Activated naive CD8-positive, alpha-beta T cell (primary cell): ENCODE results near the gene STK11.
A peak's percentile ranks its signal among the peaks of the same experiment; 100 is the strongest.
"Not testable (repeated sequence)": the region's sequence is repeated elsewhere in the genome, so short reads cannot be mapped to it uniquely, and the experiment has no call there.

Experiments used
- H3K27ac Mint-ChIP-seq: one replicate; pipeline ENCODE4 v1.8.0; 2021; ENCODE audit warnings: mixed read lengths
- H3K27me3 Mint-ChIP-seq: one replicate; pipeline ENCODE4 v1.8.0; 2021; ENCODE audit warnings: mixed read lengths
- H3K36me3 Mint-ChIP-seq: one replicate; pipeline ENCODE4 v1.8.0; 2021; ENCODE audit warnings: mixed read lengths
- H3K4me1 Mint-ChIP-seq: one replicate; pipeline ENCODE4 v1.8.0; 2021; ENCODE audit warnings: low read depth, mixed read lengths
- H3K4me3 Mint-ChIP-seq: one replicate; pipeline ENCODE4 v1.8.0; 2021; ENCODE audit warnings: mild to moderate bottlenecking, mixed read lengths
- H3K9me3 Mint-ChIP-seq: one replicate; pipeline ENCODE4 v1.8.0; 2021; ENCODE audit warnings: low read depth, mixed read lengths

STK11 gene

DNA sequence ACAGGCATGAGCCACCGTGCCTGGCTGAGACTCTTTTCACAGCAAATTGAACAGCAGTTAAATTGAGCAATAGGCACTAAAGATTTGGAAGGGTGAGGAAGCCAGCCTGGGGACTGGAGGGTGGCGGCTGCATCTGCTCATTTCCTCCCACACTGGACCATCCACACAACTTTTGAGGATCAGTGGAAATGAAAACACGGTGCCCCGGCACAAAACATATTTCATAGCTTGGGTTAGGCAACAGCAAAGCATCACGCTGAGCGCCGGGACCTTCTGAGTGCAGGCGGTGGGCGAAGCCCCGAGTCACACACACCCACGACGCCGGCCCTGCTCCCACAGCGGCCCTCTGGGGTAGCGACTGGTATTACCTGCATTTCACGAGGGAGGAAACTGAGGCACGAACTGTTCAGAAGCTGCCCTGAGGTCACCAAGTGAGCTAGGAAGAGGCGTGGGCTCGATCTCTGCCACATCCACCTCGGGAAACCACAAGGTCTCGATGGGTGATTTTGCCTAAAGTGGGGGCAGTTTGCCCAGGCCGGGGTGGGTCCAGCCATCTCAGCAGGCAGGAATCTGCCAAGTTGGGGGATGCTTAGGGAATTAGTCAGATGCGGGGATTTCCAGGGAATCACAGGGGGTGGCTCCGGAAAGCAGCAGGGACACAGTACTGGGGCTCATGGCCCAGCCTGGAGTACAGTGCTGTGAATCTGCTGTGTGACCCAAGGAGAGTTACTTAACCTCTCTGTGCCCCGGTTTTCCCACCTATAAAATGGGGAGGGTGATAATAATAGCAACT is 28.1 kb upstream of the STK11 start:
- H3K9me3 Mint-ChIP-seq: no peaks in the 10 kb centered on the region
- H3K27ac Mint-ChIP-seq: no peak overlapping the region
- H3K36me3 Mint-ChIP-seq: no peaks in the 10 kb centered on the region
- peaks cover 14% of the 10 kb centered on the region for H3K4me1 Mint-ChIP-seq
- H3K4me3 Mint-ChIP-seq: no peak overlapping the region
- H3K27me3 Mint-ChIP-seq: peaks cover 1% of the 10 kb centered on the region

DNA sequence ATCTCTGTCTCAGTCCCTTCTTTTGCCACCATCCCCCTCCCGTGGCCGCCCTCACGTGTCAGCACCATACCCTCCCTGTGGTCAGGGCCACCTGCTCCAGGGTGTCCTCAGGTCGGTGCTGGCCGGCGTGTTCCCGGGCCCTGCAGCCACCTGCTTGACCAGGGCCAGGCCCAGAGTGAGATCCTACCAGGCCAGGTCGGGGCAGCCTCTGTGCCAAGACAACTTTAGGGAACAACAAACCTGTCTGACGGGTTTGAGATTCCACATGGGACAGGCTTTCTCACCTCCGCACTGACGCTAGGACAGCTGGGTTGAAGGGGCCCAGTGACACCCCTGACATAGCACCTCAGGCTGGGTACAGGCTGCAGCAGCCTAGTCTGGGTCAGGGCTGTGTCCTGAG is 24.0 kb upstream of the STK11 start:
- no peaks in the 10 kb centered on the region for H3K36me3 Mint-ChIP-seq
- peaks cover 8% of the 10 kb centered on the region for H3K4me1 Mint-ChIP-seq
- peaks cover 1% of the 10 kb centered on the region for H3K27me3 Mint-ChIP-seq
- H3K9me3 Mint-ChIP-seq: no peaks in the 10 kb centered on the region
- H3K4me3 Mint-ChIP-seq: no peak overlapping the region
- H3K27ac Mint-ChIP-seq: no peak overlapping the region

DNA sequence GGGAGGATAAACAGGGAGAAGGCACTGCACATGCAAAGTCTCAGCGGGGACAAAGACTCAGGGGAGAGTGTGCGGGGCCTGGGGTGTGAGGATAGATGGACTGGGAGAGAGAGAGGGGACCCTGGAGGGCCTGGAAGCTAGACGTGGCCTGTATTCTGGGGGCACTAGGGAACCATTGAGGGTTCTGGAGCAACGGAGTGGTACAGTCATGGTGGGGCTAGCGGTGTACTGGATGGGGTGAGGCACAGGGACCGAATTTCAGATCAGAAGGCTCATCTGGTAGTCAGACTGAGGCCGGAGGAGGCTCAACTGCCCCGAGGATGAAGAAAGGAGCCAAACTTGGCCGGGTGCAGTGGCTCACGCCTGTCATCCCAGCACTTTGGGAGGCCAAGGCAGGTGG is 23.5 kb upstream of the STK11 start:
- no peak overlapping the region for H3K4me3 Mint-ChIP-seq
- H3K9me3 Mint-ChIP-seq: no peaks in the 10 kb centered on the region
- peaks cover 8% of the 10 kb centered on the region for H3K4me1 Mint-ChIP-seq
- H3K27ac Mint-ChIP-seq: no peak overlapping the region
- no peaks in the 10 kb centered on the region for H3K36me3 Mint-ChIP-seq
- peaks cover 1% of the 10 kb centered on the region for H3K27me3 Mint-ChIP-seq

DNA sequence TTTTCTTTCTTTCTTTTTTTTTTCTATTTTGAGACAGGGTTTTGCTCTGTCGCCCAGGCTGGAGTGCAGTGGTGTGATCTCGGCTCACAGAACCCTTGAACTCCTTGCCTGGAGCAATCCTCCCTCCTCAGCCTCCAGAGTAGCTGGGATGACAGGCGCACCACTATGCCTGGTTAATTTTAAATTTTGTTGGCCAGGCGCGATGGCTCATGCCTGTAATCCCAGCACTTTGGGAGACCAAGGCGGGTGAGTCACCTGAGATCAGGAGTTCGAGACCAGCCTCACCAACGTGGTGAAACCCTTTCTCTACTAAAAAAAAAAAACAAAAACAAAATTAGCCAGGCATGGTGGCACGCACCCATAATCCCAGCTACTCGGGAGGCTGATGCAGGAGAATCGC is 22.9 kb upstream of the STK11 start:
- H3K4me1 Mint-ChIP-seq: peaks cover 8% of the 10 kb centered on the region
- H3K4me3 Mint-ChIP-seq: no peak overlapping the region
- H3K9me3 Mint-ChIP-seq: no peaks in the 10 kb centered on the region
- no peaks in the 10 kb centered on the region for H3K36me3 Mint-ChIP-seq
- H3K27me3 Mint-ChIP-seq: peaks cover 1% of the 10 kb centered on the region
- H3K27ac Mint-ChIP-seq: no peak overlapping the region

DNA sequence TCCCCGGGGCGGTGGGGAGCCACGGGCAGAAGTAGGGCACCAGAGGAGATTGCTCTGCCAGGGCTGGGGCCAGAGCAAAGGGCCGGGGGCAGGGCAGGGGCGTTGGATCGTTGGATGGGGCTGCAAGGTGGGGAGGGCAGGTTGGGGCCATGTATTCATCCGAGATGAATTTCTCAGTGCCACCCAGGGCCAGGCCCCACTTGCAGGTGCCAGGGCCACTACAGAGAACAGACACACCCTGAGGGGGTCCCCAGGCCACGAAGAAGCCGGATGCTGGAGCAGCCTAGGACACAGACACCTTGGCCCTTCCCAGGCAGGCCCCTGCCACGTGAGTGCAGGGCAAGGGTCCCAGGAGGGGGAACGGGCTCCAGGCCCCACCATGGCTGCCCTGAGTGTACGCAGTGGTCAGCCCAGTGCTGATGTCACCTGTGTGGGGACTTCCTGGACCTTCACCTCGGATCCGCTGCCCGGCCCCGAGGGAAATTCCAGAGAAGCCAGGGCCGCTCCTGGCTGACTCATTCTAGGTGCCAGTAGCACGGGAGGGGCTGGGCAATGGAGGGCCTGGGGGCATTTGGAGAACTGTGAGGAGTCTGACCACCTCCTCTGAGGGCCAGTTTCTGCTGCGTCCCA is 21.9 kb upstream of the STK11 start:
- H3K27me3 Mint-ChIP-seq: peaks cover 1% of the 10 kb centered on the region
- no peak overlapping the region for H3K4me3 Mint-ChIP-seq
- peaks cover 8% of the 10 kb centered on the region for H3K4me1 Mint-ChIP-seq
- no peaks in the 10 kb centered on the region for H3K36me3 Mint-ChIP-seq
- no peaks in the 10 kb centered on the region for H3K9me3 Mint-ChIP-seq
- no peak overlapping the region for H3K27ac Mint-ChIP-seq

DNA sequence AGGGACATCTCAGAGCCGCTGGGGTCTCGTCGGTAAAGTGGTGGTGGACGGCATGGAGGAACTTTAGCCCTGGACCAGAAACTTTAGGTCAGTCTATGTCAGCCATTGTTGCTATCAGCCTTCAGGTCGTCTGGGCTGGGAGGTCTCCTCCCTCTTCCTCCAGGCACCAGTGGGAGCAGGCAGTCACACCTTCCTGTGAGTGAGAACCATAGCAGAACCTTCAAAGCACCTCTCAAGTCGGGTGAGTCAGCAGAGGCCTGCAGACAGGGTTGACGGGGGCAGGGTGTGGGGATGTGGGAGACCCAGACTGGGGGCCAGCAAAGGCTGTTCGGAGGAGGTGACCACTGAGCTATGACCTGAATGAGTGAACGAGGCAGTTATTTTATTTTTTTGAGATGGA is 16.2 kb upstream of the STK11 start:
- peak overlapping the region; percentile 41 for H3K4me3 Mint-ChIP-seq
- no peaks in the 10 kb centered on the region for H3K36me3 Mint-ChIP-seq
- H3K27me3 Mint-ChIP-seq: no peaks in the 10 kb centered on the region
- H3K4me1 Mint-ChIP-seq: peaks cover 14% of the 10 kb centered on the region
- peak overlapping the region; percentile 54 for H3K27ac Mint-ChIP-seq
- no peaks in the 10 kb centered on the region for H3K9me3 Mint-ChIP-seq

DNA sequence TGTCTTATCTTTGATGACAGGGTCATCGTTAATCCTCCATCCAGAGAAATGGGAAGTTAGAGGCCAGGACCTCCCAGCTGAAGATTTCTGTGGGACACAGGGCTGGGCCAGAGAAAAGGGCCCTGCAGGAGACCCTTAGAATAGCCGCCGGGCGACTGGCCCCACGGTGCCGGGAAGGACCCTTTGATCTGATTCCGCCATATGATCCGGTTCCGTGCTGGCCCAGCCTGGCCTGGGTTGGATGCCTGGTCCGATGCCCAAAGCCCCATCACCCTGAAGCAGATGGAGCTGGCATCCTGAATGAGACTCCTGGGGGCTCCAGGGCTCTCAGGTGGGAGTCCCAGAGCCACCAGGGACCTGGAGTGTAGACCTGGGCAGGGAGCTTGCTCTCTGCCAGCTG is 6.0 kb upstream of the STK11 start:
- Mint-ChIP-seq H3K9me3 (no peaks in the 10 kb centered on the region), H3K4me3 (no peak overlapping the region), H3K36me3 (no peaks in the 10 kb centered on the region), H3K27me3 (no peaks in the 10 kb centered on the region), H3K4me1 (peaks cover 15% of the 10 kb centered on the region), H3K27ac (no peak overlapping the region)

DNA sequence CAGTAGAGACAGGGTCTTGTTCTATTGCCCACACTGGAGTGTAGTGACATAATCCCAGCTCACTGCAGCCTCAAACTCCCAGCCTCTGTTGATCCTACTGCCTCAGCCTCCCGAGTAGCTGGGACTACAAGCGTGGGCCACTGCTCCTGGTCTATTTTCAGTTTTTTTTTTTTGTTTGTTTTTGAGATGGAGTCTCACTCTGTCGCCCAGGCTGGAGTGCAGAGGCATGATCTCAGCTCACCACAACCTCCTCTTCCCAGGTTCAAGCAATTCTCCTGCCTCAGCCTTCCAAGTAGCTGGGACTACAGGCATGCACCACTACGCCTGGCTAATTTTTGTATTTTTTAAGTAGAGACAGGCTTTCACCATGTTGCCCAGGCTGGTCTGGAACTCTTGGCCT is 5.0 kb upstream of the STK11 start:
- H3K27me3 Mint-ChIP-seq, H3K9me3 Mint-ChIP-seq, H3K27ac Mint-ChIP-seq, H3K36me3 Mint-ChIP-seq, H3K4me3 Mint-ChIP-seq: not testable (repeated sequence)
- H3K4me1 Mint-ChIP-seq: peaks cover 16% of the 10 kb centered on the region

DNA sequence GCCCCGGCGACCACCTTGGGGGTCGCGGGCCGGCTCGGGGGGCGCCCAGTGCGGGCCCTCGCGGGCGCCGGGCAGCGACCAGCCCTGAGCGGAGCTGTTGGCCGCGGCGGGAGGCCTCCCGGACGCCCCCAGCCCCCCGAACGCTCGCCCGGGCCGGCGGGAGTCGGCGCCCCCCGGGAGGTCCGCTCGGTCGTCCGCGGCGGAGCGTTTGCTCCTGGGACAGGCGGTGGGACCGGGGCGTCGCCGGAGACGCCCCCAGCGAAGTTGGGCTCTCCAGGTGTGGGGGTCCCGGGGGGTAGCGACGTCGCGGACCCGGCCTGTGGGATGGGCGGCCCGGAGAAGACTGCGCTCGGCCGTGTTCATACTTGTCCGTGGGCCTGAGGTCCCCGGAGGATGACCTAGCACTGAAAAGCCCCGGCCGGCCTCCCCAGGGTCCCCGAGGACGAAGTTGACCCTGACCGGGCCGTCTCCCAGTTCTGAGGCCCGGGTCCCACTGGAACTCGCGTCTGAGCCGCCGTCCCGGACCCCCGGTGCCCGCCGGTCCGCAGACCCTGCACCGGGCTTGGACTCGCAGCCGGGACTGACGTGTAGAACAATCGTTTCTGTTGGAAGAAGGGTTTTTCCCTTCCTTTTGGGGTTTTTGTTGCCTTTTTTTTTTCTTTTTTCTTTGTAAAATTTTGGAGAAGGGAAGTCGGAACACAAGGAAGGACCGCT is 729 bp downstream of the STK11 start:
- no peaks in the 10 kb centered on the region for H3K27me3 Mint-ChIP-seq
- no peaks in the 10 kb centered on the region for H3K36me3 Mint-ChIP-seq
- H3K4me3 Mint-ChIP-seq: peak overlapping the region; percentile 93
- H3K4me1 Mint-ChIP-seq: peaks cover 28% of the 10 kb centered on the region
- H3K27ac Mint-ChIP-seq: peak overlapping the region; percentile 87
- no peaks in the 10 kb centered on the region for H3K9me3 Mint-ChIP-seq

DNA sequence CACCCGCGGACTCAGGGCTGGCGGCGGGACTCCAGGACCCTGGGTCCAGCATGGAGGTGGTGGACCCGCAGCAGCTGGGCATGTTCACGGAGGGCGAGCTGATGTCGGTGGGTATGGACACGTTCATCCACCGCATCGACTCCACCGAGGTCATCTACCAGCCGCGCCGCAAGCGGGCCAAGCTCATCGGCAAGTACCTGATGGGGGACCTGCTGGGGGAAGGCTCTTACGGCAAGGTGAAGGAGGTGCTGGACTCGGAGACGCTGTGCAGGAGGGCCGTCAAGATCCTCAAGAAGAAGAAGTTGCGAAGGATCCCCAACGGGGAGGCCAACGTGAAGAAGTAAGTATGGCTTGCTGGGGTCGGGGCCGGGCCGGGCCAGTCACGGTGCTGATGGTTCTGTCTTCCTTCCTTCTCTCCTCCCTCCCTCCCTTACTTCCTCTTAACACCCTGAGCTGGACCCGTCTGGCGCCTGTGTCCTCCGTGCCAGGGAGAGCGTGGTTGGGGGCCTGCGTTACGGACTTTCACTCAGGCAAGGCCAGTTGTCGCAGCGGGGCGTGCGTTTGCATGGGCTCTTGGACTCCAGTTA is 1.4 kb downstream of the STK11 start:
- H3K36me3 Mint-ChIP-seq: no peaks in the 10 kb centered on the region
- peaks cover 32% of the 10 kb centered on the region for H3K4me1 Mint-ChIP-seq
- peak overlapping the region; percentile 93 for H3K4me3 Mint-ChIP-seq
- H3K27me3 Mint-ChIP-seq: no peaks in the 10 kb centered on the region
- peak overlapping the region; percentile 87 for H3K27ac Mint-ChIP-seq
- no peaks in the 10 kb centered on the region for H3K9me3 Mint-ChIP-seq

DNA sequence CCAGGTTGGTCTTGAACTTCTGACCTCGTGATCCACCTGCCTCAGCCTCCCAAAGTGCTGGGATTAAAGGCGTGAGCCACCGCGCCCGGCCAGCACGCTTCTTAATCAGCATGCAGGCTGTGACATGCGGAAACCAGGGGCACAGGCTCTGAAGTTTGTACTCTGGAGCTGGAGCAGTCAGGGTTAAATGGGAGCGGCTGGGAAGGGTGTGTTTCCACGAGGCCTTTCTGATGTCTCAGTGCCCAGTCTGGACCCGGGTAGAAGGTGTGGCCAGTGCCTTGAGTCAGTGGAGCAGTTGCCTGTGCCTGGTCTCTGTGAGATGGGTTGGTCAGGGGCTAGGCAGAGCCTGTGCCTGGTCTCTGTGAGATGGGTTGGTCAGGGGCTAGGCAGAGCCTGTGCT is 3.3 kb downstream of the STK11 start:
- H3K4me1 Mint-ChIP-seq: peaks cover 30% of the 10 kb centered on the region
- H3K27me3 Mint-ChIP-seq, H3K36me3 Mint-ChIP-seq, H3K9me3 Mint-ChIP-seq, H3K27ac Mint-ChIP-seq: not testable (repeated sequence)
- H3K4me3 Mint-ChIP-seq: peak overlapping the region; percentile 40

DNA sequence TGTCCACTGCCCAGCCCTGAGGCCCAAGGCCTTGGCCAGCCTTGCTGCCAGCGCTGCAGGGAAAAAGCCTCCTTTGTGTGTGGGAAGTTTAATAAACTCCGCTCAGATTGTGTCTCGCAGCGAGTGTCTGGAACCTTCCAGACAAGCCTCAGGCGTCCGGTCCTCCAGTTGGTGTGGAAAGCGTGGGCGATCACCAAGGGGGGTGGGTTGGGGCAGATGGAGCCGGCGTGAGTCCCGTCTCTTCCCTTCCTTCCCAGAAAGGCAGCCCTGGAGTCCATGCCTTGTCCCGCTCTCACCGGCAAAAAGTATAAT is 4.6 kb downstream of the STK11 start:
- no peaks in the 10 kb centered on the region for H3K36me3 Mint-ChIP-seq
- H3K4me1 Mint-ChIP-seq: peaks cover 29% of the 10 kb centered on the region
- no peaks in the 10 kb centered on the region for H3K9me3 Mint-ChIP-seq
- no peak overlapping the region for H3K27ac Mint-ChIP-seq
- H3K4me3 Mint-ChIP-seq: no peak overlapping the region
- H3K27me3 Mint-ChIP-seq: no peaks in the 10 kb centered on the region

DNA sequence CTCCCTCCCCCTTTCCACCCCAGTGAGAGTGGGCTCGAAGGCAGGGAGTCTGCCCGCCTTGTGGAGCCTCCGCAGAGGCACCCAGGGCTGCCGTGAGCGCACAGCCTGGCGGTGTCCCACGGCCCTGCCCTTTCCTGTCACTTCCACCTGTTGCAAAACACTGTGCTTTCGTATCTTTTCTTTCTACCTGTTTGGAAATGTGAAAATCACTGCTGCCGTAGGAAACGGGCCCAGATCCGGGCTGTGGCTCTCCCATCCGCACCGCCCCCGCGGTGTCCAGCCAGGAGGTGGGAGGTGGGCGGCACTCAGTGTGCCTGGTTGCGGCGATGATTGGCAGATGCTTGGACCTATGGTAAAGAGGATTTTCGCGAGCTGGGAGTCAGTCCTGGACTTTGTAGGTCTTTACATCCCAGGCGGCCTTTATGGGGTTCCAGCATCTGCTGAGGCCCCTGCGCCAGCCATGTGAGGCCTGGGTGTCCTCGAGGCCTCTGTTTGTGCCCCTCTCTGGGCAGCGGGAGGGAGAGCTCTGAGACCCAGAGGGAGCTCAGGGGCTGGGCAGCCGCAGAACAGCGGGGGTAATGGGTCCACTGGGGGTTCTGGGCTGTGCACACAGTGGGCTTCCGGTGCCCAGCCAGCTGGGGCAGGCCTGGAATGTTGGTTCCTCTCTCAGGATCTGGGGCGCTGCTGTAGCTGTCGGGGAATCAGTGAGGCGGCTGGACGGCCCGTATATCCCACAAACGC is 6.1 kb downstream of the STK11 start:
- no peaks in the 10 kb centered on the region for H3K9me3 Mint-ChIP-seq
- H3K36me3 Mint-ChIP-seq: no peaks in the 10 kb centered on the region
- no peaks in the 10 kb centered on the region for H3K27me3 Mint-ChIP-seq
- peaks cover 29% of the 10 kb centered on the region for H3K4me1 Mint-ChIP-seq
- H3K27ac Mint-ChIP-seq: no peak overlapping the region
- no peak overlapping the region for H3K4me3 Mint-ChIP-seq

DNA sequence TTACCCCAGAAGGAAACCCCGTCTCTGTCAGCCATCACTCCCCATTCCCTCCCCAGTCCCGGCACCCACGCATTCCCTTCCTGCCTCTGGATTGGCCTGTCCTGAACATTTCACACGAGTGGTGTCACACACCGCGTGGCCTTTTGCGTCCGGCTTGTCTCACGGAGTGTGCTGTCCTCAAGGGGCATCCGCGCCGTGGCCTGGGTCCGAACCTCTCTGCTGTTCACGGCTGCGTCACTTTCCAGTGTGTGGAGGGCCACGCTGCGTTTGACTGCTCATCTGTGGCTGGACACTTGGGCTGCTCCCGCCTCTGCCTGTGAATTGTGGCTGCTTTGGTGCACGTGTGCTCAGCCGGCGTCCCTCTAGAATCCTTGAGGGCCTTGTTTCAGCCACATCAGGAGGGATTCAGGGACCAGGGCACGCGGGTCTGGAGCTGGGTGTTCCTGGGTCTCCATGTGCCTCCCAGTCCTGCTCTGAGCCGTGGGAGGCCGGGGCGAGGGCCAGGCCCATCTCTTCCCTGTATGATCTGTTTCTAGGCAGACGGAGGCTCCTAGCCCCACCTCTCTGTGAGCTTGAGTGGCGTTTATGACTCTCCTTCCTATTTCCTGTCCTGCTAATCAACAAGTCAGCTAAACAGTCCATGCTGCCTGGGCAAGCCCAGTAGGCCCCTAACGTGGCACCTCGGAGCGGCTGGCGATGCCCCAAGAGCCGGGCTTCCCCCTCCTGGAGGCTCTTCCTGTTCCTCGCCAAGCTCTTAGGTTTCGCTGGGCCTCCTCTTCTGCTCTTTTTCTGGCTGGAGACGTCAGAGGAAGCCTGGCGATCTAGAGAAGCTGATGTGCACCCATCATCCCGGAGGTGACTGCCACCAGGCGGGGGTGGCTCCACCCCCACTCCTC is 8.1 kb downstream of the STK11 start:
- H3K36me3 Mint-ChIP-seq: no peaks in the 10 kb centered on the region
- H3K27me3 Mint-ChIP-seq: no peaks in the 10 kb centered on the region
- H3K4me3 Mint-ChIP-seq: peak overlapping the region; percentile 77
- peaks cover 26% of the 10 kb centered on the region for H3K4me1 Mint-ChIP-seq
- peak overlapping the region; percentile 91 for H3K27ac Mint-ChIP-seq
- H3K9me3 Mint-ChIP-seq: no peaks in the 10 kb centered on the region
